K562 (cell line): ENCODE results near the gene ITGA7. TPM values are rescaled to one million over a fixed set of nuclear protein-coding genes. Genes with fewer than 3 reads are reported as not detected.
A peak's percentile ranks its signal among the peaks of the same experiment; 100 is the strongest.

Experiments
- ATAC-seq: fragments of 200-7000 bp; cut with Tn5 transposase; 3 replicates; pipeline ENCODE4 v1.9.1; 2020; ENCODE audit warnings: moderate library complexity
- BruUV-seq: library from RNA; stranded (reverse); fragments of 400-500 nt; replicated peaks from 2 replicates; lab custom pipeline; 2021; lab: Mats Ljungman, UMichigan
- CTCF ChIA-PET: fragments of 300-600 bp; formaldehyde crosslinking; extraction: SDS; loops from one replicate; lab custom pipeline; 2021; ENCODE audit warnings: low intra/inter-chr PET ratio; lab: Yijun Ruan, JAX
- POLR2A ChIA-PET: fragments of 300-600, 350-650 bp; sonication (Branson Sonifier 250); formaldehyde crosslinking; extraction: SDS; loops from one replicate; lab custom pipeline; 2021; ENCODE audit warnings: antibody characterized with exemption, inconsistent platforms; lab: Yijun Ruan, JAX
- DNase-seq, 4 experiments: peaks; one replicate each; pipeline versions ENCODE4 v3.0.0 to v3.0.0-alpha.2; 2011 to 2018; ENCODE audit warnings: low spot score in 3 of 4, mixed read lengths in 3 of 4; ENCODE audit errors: extremely low read depth in 1 of 4
- FAIRE-seq: peaks from 2 replicates; lab custom pipeline; 2011; peaks lifted over from hg19 to GRCh38; lab: Jason Lieb, UNC
- H2AFZ ChIP-seq: 2 replicates; pipeline ENCODE4 v1.6.0; 2011; ENCODE audit warnings: low read depth, low read length, control low read depth, inconsistent platforms
- H3K27ac ChIP-seq: fragments of 200-600 bp; 3 replicates; pipeline ENCODE4 v1.8.0; 2011; ENCODE audit warnings: low read depth, mild to moderate bottlenecking, control low read depth, inconsistent platforms, low read length, moderate library complexity, mixed read lengths; ENCODE audit errors: extremely low read depth
- H3K27me3 ChIP-seq, 2 experiments: fragments of 300-600 bp in 1 of 2; 2 replicates in 1 of 2; 3 replicates in 1 of 2; pipeline versions ENCODE4 v1.6.0 to v1.8.0; 2011; ENCODE audit warnings: inconsistent platforms in 2 of 2, low read length in 2 of 2, mild to moderate bottlenecking in 1 of 2, mixed read lengths in 1 of 2, moderate library complexity in 1 of 2; ENCODE audit not compliant: control insufficient read depth in 2 of 2, insufficient read depth in 2 of 2
- H3K36me3 ChIP-seq: fragments of 300-600 bp; 3 replicates; pipeline ENCODE4 v1.8.0; 2011; ENCODE audit warnings: mild to moderate bottlenecking, low read length, inconsistent platforms; ENCODE audit not compliant: control insufficient read depth, insufficient read depth
- H3K4me1 ChIP-seq, 2 experiments: fragments of 200-600 bp in 1 of 2; replicated peaks in 1 of 2; 2 replicates in 1 of 2; 3 replicates in 1 of 2; pipeline versions ENCODE4 v1.5.1 to v1.8.0; 2011; ENCODE audit warnings: inconsistent platforms in 2 of 2, low read length in 2 of 2, mild to moderate bottlenecking in 1 of 2, mixed read lengths in 1 of 2, moderate library complexity in 1 of 2; ENCODE audit not compliant: control insufficient read depth in 2 of 2, insufficient read depth in 2 of 2
- H3K4me2 ChIP-seq: 2 replicates; pipeline ENCODE4 v1.6.1; 2011; ENCODE audit warnings: low read length, control low read depth, inconsistent platforms, mixed read lengths; ENCODE audit not compliant: insufficient read depth
- H3K4me3 ChIP-seq: fragments of 200-600 bp; sonication (generic), shearing (Covaris generic); 2 replicates; pipeline ENCODE4 v1.5.1; 2016; ENCODE audit warnings: control low read depth, inconsistent platforms
- H3K79me2 ChIP-seq: fragments of 200-600 bp; 3 replicates; pipeline ENCODE4 v1.8.0; 2011; ENCODE audit warnings: low read length, inconsistent platforms; ENCODE audit not compliant: control insufficient read depth, insufficient read depth
- H3K9ac ChIP-seq, 2 experiments: 2 replicates each; pipeline versions ENCODE4 v1.6.0 to v1.6.1; 2011; ENCODE audit warnings: low read depth in 2 of 2, low read length in 2 of 2, control low read depth in 1 of 2, inconsistent platforms in 1 of 2, mild to moderate bottlenecking in 1 of 2, mixed read lengths in 1 of 2; ENCODE audit not compliant: insufficient read depth in 1 of 2
- H3K9me1 ChIP-seq: one replicate; pipeline ENCODE4 v1.6.0; 2011; ENCODE audit warnings: inconsistent platforms, mild to moderate bottlenecking, low read length, moderate library complexity; ENCODE audit not compliant: control insufficient read depth, insufficient read depth
- H3K9me3 ChIP-seq: replicated peaks from 2 replicates; pipeline ENCODE4 v1.5.1; 2011; ENCODE audit warnings: low read depth, low read length, inconsistent platforms; ENCODE audit not compliant: control insufficient read depth, insufficient read depth
- H4K20me1 ChIP-seq: replicated peaks from 2 replicates; pipeline ENCODE4 v1.6.1; 2011; ENCODE audit warnings: low read length, inconsistent platforms, mixed read lengths; ENCODE audit not compliant: control insufficient read depth, insufficient read depth
- BCOR ChIP-seq: fragments of 450-650 bp; IDR thresholded peaks from 2 replicates; pipeline ENCODE4 v1.6.1; 2016
- HDGF ChIP-seq: fragments of 450-650 bp; IDR thresholded peaks from 2 replicates; pipeline ENCODE4 v1.6.1; 2016
- ID3 ChIP-seq, 2 experiments: fragments of 250-450 bp in 1 of 2; fragments of 450-650 bp in 1 of 2; sonication (Bioruptor Pico) in 1 of 2; IDR thresholded peaks; 2 replicates each; pipeline versions ENCODE4 v1.6.1 to v1.8.0; 2016 to 2021; ENCODE audit warnings: mild to moderate bottlenecking in 2 of 2, moderate library complexity in 2 of 2, missing compliant biosample characterization in 1 of 2, missing genetic modification characterization in 1 of 2
- NFIC ChIP-seq: fragments of 450-650 bp; IDR thresholded peaks from 2 replicates; pipeline ENCODE4 v1.6.1; 2017; ENCODE audit warnings: mild to moderate bottlenecking, inconsistent platforms
- NFXL1 ChIP-seq: fragments of 450-650 bp; formaldehyde crosslinking; IDR thresholded peaks from 2 replicates; pipeline ENCODE4 v1.4.0; 2021; ENCODE audit warnings: mild to moderate bottlenecking
- NFYB ChIP-seq: IDR thresholded peaks from 2 replicates; pipeline ENCODE4 v1.6.1; 2011; ENCODE audit warnings: mild to moderate bottlenecking, moderate library complexity; ENCODE audit not compliant: insufficient read length; ENCODE audit errors: extremely low read depth
- TEAD1 ChIP-seq, 2 experiments: fragments of 450-650 bp in 1 of 2; sonication (generic) in 1 of 2; formaldehyde crosslinking; IDR thresholded peaks; 2 replicates each; pipeline versions ENCODE4 v1.4.0 to v1.8.0; 2020 to 2022; ENCODE audit warnings: mild to moderate bottlenecking in 2 of 2, missing genetic modification reagents in 1 of 2
- TFAP4 ChIP-seq: sonication (generic); formaldehyde crosslinking; IDR thresholded peaks from 2 replicates; pipeline ENCODE4 v1.8.0; 2022; ENCODE audit warnings: missing genetic modification reagents, mild to moderate bottlenecking, moderate library complexity, borderline replicate concordance
- THAP7 ChIP-seq: fragments of 250-450 bp; sonication (Bioruptor Pico); IDR thresholded peaks from 2 replicates; pipeline ENCODE4 v1.5.0; 2021
- U2AF1 ChIP-seq: fragments of 200-400 bp; formaldehyde crosslinking; optimal IDR thresholded peaks from 2 replicates; pipeline ENCODE3; 2017; ENCODE audit warnings: mild to moderate bottlenecking, low read depth, low read length, moderate library complexity
- ZBTB1 ChIP-seq: sonication (generic); formaldehyde crosslinking; IDR thresholded peaks from 2 replicates; pipeline ENCODE4 v1.8.1; 2023; ENCODE audit warnings: missing genetic modification reagents, low read depth, mild to moderate bottlenecking, borderline replicate concordance
- ZMIZ1 ChIP-seq, 2 experiments: fragments of 150-350 bp in 1 of 2; IDR thresholded peaks; 2 replicates each; pipeline ENCODE4 v1.6.1; 2012 to 2016; ENCODE audit warnings: low read depth in 2 of 2, low read length in 2 of 2, mild to moderate bottlenecking in 1 of 2, moderate library complexity in 1 of 2
- ZNF280A ChIP-seq: fragments of 450-650 bp; IDR thresholded peaks from 2 replicates; pipeline ENCODE4 v1.6.1; 2018; ENCODE audit warnings: mild to moderate bottlenecking, low read depth; ENCODE audit not compliant: partially characterized antibody
- WGBS: fragments of 100-300 bp; shearing (Covaris generic); methylation state at CpG from one replicate; pipeline ENCODE4 v1.1.6; 2016; ENCODE audit warnings: low coverage, mixed read lengths; ENCODE audit not compliant: insufficient coverage; ENCODE audit errors: missing lambda C conversion rate; 5-methylcytosine and 5-hydroxymethylcytosine counted together
- in situ Hi-C: fragments of 300-500 bp; cut with MboI; formaldehyde crosslinking; loops from 4 replicates; pipeline ENCODE4 v1.15.0; 2018; ENCODE audit warnings: inconsistent platforms, mixed read lengths
- intact Hi-C: fragments of 100-400 bp; cut with micrococcal nuclease; formaldehyde crosslinking; loops from 2 replicates; pipeline ENCODE4 v1.14.2; 2022
- polyA plus RNA-seq, 8 experiments: library from polyadenylated mRNA; depleted of rRNA in 4 of 8; stranded (reverse) in 5 of 8; unstranded in 3 of 8; fragments of >200 nt; fragmentation: Nextera tagmentation in 2 of 8; fragmentation: Illumina TruSeq in 1 of 8; extraction: Ambion mirVana in 2 of 8; extraction: Trizol in 1 of 8; gene quantifications; 2 replicates each; pipeline versions ENCODE4 v1.2.1 to v1.2.3, GENCODE V29; 2011 to 2014; ENCODE audit warnings: inconsistent platforms in 1 of 8, missing spikeins in 1 of 8
- total RNA-seq, 7 experiments: library from RNA; depleted of rRNA in 6 of 7; stranded (reverse); fragments of >200 nt in 6 of 7; fragmentation: Illumina TruSeq in 2 of 7; extraction: Trizol in 2 of 7; gene quantifications; 2 replicates each; pipeline versions ENCODE4 v1.2.1 to v1.2.3, GENCODE V29; 2011 to 2021; ENCODE audit warnings: low replicate concordance in 1 of 7

ITGA7 gene
- total and polyA plus RNA-seq, 9 of the 15 experiments (the other 6 are each of a cell fraction or from before 2014, with no cell fraction given) = 0.11 to 2.3 (median 0.56) TPM; not detected in 1

GRCh38 chr12:55700255-55701018 is 7.3 kb downstream of the ITGA7 start:
- no peak overlapping the region for H2AFZ ChIP-seq
- peaks cover 20 to 63% of the 10 kb centered on the region in 2 experiments; a peak in 4 of 5 replicates for H3K27me3 ChIP-seq
- no peak for FAIRE-seq
- intact Hi-C loops = no loop called here
- H3K27ac ChIP-seq = no peak overlapping the region
- CTCF ChIA-PET = no interaction called here
- no peak overlapping the region for H3K9ac ChIP-seq
- no peak overlapping the region for H3K4me3 ChIP-seq
- H4K20me1 ChIP-seq = no peaks in the 10 kb centered on the region
- H3K79me2 ChIP-seq = no peaks in the 10 kb centered on the region
- no peak for DNase-seq
- H3K4me1 ChIP-seq = peaks cover 0 to 22% of the 10 kb centered on the region in 2 experiments; a peak in 3 of 5 replicates
- no peak; the same call in 2 of the 3 replicates for ATAC-seq
- POLR2A ChIA-PET = interaction anchor here (0.5 to 0.6 kb wide), 2 partner anchors 460 to 1144 kb away, joined by 3 read pairs; no protein-coding TSS in a partner anchor
- H3K9me1 ChIP-seq = peaks cover 5% of the 10 kb centered on the region
- no peaks in the 10 kb centered on the region for H3K36me3 ChIP-seq
- no peak overlapping the region for H3K4me2 ChIP-seq
- no TSS peak for BruUV-seq
- in situ Hi-C loops = no loop called here
- H3K9me3 ChIP-seq = no peaks in the 10 kb centered on the region
- WGBS = 11% methylated on average over 21 of the region's 21 CpGs
- no peak for TF ChIP-seq NFYB
- no peak for TF ChIP-seq NFXL1
- TF ChIP-seq U2AF1 = no peak
- no peak for TF ChIP-seq ZMIZ1 (IDR thresholded peaks at IDR 0.05; ENCODE audit: low read depth in 2 of 2, low read length in 2 of 2)
- TF ChIP-seq BCOR = no peak
- TF ChIP-seq ID3 (CRISPR knock-in tag; IDR thresholded peaks at IDR 0.05) = no peak
- no peak for TF ChIP-seq ID3 (tag; IDR thresholded peaks at IDR 0.05)
- no peak for TF ChIP-seq TEAD1 (CRISPR knock-in tag; IDR thresholded peaks at IDR 0.05)
- TF ChIP-seq NFIC = peak; percentile 47
- 0 out of 2 replicates have a peak, but pooled peaks have one; percentile 29 for TF ChIP-seq ZBTB1 (CRISPR knock-in tag)
- TF ChIP-seq HDGF = no peak
- TF ChIP-seq ZNF280A = no peak
- TF ChIP-seq TFAP4 (CRISPR knock-in tag) = 0 out of 2 replicates have a peak, but pooled peaks have one; percentile 10
- TF ChIP-seq THAP7 = no peak
